ENCODE data around the gene POLE2.

- TF ChIP-seq CTCF (conservative IDR thresholded peaks at IDR 0.05; ENCODE audit: low read depth in 2 of 2) (no peak), REST (IDR thresholded peaks at IDR 0.05; ENCODE audit: unreplicated experiment) (no peak), EZH2phosphoT487 (IDR thresholded peaks at IDR 0.05; ENCODE audit: unreplicated experiment) (no peak), EZH2 (IDR thresholded peaks at IDR 0.05; ENCODE audit: low read depth, unreplicated experiment) (no peak), POLR2AphosphoS5 (IDR thresholded peaks at IDR 0.05; ENCODE audit: low read depth) (no peak), JUNB (IDR thresholded peaks at IDR 0.05; ENCODE audit: unreplicated experiment) (no peak), CREB1 (CRISPR knock-in tag; IDR thresholded peaks at IDR 0.05; ENCODE audit: low read depth) (no peak), ZNF331 (CRISPR knock-in tag; IDR thresholded peaks at IDR 0.05; ENCODE audit: low read depth) (no peak), STAT1 (IDR thresholded peaks at IDR 0.05; ENCODE audit: unreplicated experiment) (no peak)
- TF ChIP-seq, protein P1, sequence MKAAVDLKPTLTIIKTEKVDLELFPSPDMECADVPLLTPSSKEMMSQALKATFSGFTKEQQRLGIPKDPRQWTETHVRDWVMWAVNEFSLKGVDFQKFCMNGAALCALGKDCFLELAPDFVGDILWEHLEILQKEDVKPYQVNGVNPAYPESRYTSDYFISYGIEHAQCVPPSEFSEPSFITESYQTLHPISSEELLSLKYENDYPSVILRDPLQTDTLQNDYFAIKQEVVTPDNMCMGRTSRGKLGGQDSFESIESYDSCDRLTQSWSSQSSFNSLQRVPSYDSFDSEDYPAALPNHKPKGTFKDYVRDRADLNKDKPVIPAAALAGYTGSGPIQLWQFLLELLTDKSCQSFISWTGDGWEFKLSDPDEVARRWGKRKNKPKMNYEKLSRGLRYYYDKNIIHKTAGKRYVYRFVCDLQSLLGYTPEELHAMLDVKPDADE (IDR thresholded peaks at IDR 0.05) = no peak
Observed at GRCh38 chr14:49614196-49614595, 73.8 kb downstream of the POLE2 start.

All from GM23338 (cell line).